Endodermal cell (in vitro differentiated cells): ENCODE results near the gene SNU13. TPM values are rescaled to one million over a fixed set of nuclear protein-coding genes. Genes with fewer than 3 reads are reported as not detected.

Experiments used
- DNase-seq: peaks from one replicate; pipeline ENCODE4 v3.0.0-alpha.2; 2017
- H3K27ac ChIP-seq: 2 replicates; pipeline ENCODE4 v1.5.1; 2013; ENCODE audit warnings: mild to moderate bottlenecking, low read depth, low read length, moderate library complexity
- H3K27me3 ChIP-seq: 2 replicates; pipeline ENCODE4 v1.6.1; 2013; ENCODE audit warnings: mild to moderate bottlenecking, low read length, moderate library complexity; ENCODE audit not compliant: insufficient read depth, control insufficient read depth, poor library complexity, severe bottlenecking
- H3K36me3 ChIP-seq: 2 replicates; pipeline ENCODE4 v1.7.0; 2013; ENCODE audit warnings: mild to moderate bottlenecking, low read length, moderate library complexity; ENCODE audit not compliant: control insufficient read depth, insufficient read depth
- H3K4me1 ChIP-seq: one replicate; pipeline ENCODE4 v1.7.0; 2013; ENCODE audit warnings: low read length; ENCODE audit not compliant: control insufficient read depth, insufficient read depth
- H3K4me3 ChIP-seq: 2 replicates; pipeline ENCODE4 v1.5.1; 2013; ENCODE audit warnings: mild to moderate bottlenecking, low read length, moderate library complexity
- H3K9ac ChIP-seq: 2 replicates; pipeline ENCODE4 v1.6.1; 2013; ENCODE audit warnings: mild to moderate bottlenecking, low read length, moderate library complexity; ENCODE audit not compliant: poor library complexity, severe bottlenecking; ENCODE audit errors: extremely low read depth
- H3K9me3 ChIP-seq: 2 replicates; pipeline ENCODE4 v1.6.1; 2013; ENCODE audit warnings: mild to moderate bottlenecking, low read length, moderate library complexity; ENCODE audit not compliant: control insufficient read depth
- H3K27ac Mint-ChIP-seq: 2 replicates; pipeline ENCODE4 v1.8.0; 2020; ENCODE audit warnings: mixed read lengths
- H3K27me3 Mint-ChIP-seq: 2 replicates; pipeline ENCODE4 v1.8.0; 2021; ENCODE audit warnings: mild to moderate bottlenecking, mixed read lengths; ENCODE audit not compliant: insufficient read depth
- H3K36me3 Mint-ChIP-seq: 2 replicates; pipeline ENCODE4 v1.8.0; 2020; ENCODE audit warnings: low read depth, mixed read lengths
- H3K4me1 Mint-ChIP-seq: 2 replicates; pipeline ENCODE4 v1.8.0; 2020; ENCODE audit warnings: mixed read lengths
- H3K4me3 Mint-ChIP-seq: 2 replicates; pipeline ENCODE4 v1.8.0; 2020; ENCODE audit warnings: mild to moderate bottlenecking, moderate library complexity, mixed read lengths
- H3K9me3 Mint-ChIP-seq: 2 replicates; pipeline ENCODE4 v1.8.0; 2020; ENCODE audit warnings: mild to moderate bottlenecking, mixed read lengths
- WGBS, 2 experiments: methylation state at CpG; one replicate each; pipeline versions ENCODE4 v1.1.5 to v1.1.7; 2013; ENCODE audit warnings: missing lambda C conversion rate in 2 of 2, mixed read lengths in 1 of 2; ENCODE audit not compliant: insufficient coverage in 1 of 2, insufficient read length in 1 of 2; 5-methylcytosine and 5-hydroxymethylcytosine counted together
- total RNA-seq, 2 donors: library from RNA; stranded (reverse); fragmentation: NEBNext Ultra II Directional in 1 of 2; extraction: Animal tissue kit (Norgen Biotek cat#: 25700) in 1 of 2; gene quantifications; 2 replicates in 1 of 2; 3 replicates in 1 of 2; pipeline ENCODE4 v1.2.1, GENCODE V29; 2021
- TF ChIP-seq, protein P1 (sequence below): fragments of 200-600 bp; sonication (generic); conservative IDR thresholded peaks from 2 replicates; pipeline ENCODE4 v1.5.0; 2021; ENCODE audit warnings: antibody characterized with exemption, mild to moderate bottlenecking

The SNU13 gene
- total RNA-seq, 2 donors from 2014 or later: 133 to 146 TPM

DNA sequence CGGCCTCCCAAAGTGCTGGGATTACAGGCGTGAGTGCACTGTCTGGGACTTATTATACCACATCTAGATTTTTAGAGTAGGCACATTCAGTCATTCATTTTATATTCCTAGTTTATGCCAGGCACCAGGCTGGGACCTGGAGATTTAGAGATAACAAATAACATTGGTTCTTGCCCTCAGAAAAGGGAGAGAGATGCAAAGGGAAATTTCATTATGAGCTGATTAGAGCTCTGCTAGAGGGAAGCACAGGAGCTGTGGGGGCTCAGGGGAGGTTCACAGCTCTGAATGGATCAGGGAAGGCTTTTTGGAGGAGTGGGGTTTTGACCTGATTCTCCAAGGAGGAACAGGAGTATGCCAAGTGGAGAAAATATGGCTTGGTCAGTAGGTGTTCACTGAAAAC lies 42.9 kb upstream of the SNU13 start:
- H3K4me3 ChIP-seq: no peak overlapping the region
- no peak overlapping the region for H3K27ac Mint-ChIP-seq
- H3K36me3 ChIP-seq: no peaks in the 10 kb centered on the region
- no peak overlapping the region for H3K9ac ChIP-seq
- no peak overlapping the region for H3K27ac ChIP-seq
- H3K9me3 ChIP-seq: no peaks in the 10 kb centered on the region
- H3K9me3 Mint-ChIP-seq: no peaks in the 10 kb centered on the region
- no peaks in the 10 kb centered on the region for H3K4me1 ChIP-seq
- no peaks in the 10 kb centered on the region for H3K36me3 Mint-ChIP-seq
- TF ChIP-seq, protein P1, sequence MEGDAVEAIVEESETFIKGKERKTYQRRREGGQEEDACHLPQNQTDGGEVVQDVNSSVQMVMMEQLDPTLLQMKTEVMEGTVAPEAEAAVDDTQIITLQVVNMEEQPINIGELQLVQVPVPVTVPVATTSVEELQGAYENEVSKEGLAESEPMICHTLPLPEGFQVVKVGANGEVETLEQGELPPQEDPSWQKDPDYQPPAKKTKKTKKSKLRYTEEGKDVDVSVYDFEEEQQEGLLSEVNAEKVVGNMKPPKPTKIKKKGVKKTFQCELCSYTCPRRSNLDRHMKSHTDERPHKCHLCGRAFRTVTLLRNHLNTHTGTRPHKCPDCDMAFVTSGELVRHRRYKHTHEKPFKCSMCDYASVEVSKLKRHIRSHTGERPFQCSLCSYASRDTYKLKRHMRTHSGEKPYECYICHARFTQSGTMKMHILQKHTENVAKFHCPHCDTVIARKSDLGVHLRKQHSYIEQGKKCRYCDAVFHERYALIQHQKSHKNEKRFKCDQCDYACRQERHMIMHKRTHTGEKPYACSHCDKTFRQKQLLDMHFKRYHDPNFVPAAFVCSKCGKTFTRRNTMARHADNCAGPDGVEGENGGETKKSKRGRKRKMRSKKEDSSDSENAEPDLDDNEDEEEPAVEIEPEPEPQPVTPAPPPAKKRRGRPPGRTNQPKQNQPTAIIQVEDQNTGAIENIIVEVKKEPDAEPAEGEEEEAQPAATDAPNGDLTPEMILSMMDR: no peak
- WGBS, 2 experiments: 85 to 97% methylated on average over 2 of the region's 2 CpGs
- no peak overlapping the region for H3K4me3 Mint-ChIP-seq
- H3K4me1 Mint-ChIP-seq: no peaks in the 10 kb centered on the region
- peaks cover 3% of the 10 kb centered on the region for H3K27me3 Mint-ChIP-seq
- DNase-seq: no peak
- no peaks in the 10 kb centered on the region for H3K27me3 ChIP-seq

DNA sequence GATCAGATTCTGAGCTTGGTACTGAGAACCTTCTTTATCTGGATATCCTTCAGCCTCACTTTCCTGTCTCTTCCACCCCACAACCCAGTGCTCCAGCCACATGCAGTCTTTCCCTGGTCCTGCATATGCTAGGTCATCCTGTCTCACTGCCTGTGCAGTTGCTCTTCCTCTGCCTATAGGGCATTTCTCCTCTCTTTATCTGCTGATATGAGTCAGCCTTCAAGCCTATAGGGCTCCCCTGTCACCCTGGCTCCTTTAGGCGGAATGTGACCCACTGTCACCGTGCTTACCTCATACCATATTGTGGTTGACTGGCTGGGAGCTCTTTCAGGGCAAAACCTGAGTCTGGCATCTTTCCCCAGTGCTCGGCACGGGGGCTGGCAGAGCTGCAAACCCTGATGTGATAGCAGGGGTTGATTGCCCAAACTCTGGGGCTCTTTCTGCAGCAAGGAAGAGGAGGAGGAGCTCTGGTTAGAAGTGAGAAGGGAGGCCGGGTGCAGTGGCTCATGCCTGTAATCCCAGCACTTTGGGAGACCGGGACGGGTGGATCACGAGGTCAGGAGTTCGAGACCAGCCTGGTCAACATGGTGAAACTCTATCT lies 36.9 kb upstream of the SNU13 start:
- H3K4me1 ChIP-seq: no peaks in the 10 kb centered on the region
- no peak for DNase-seq

DNA sequence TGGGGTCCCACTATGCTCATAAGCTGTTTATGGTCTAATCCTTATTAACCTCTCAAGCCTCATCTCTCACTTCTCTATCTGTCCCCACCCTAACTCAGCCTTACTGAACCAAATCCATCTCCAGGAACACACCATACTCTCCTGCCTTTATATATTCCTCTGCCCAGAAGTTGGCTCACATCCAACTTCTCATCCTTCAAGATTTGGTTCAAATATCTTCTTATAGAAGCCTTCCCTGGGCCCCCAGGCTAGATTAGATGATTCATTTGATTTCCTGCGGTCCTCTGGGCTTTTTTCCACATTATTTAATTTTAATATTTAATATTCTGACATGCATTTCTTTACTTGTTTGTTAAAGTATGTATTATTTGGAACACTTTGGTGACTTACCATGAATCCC lies 33.8 kb upstream of the SNU13 start:
- no peaks in the 10 kb centered on the region for H3K36me3 Mint-ChIP-seq
- Histone ChIP-seq H3K9ac (no peak overlapping the region), H3K4me3 (no peak overlapping the region), H3K27ac (no peak overlapping the region), H3K9me3 (no peaks in the 10 kb centered on the region), H3K36me3 (no peaks in the 10 kb centered on the region), H3K4me1 (no peaks in the 10 kb centered on the region), H3K27me3 (no peaks in the 10 kb centered on the region)
- TF ChIP-seq, protein P1: no peak
- WGBS, 2 experiments: no CpG with 5 or more reads among the region's 1 CpG
- H3K9me3 Mint-ChIP-seq: no peaks in the 10 kb centered on the region
- no peak overlapping the region for H3K27ac Mint-ChIP-seq
- no peak overlapping the region for H3K4me3 Mint-ChIP-seq
- no peaks in the 10 kb centered on the region for H3K4me1 Mint-ChIP-seq
- DNase-seq: no peak
- H3K27me3 Mint-ChIP-seq: peaks cover 2% of the 10 kb centered on the region

More for the DNA sequence above, 36.9 kb upstream of the SNU13 start:
- H3K27me3 Mint-ChIP-seq: peaks cover 5% of the 10 kb centered on the region
- no peak overlapping the region for H3K27ac Mint-ChIP-seq
- WGBS, 2 experiments: 79 to 90% methylated on average over 6 to 9 of the region's 9 CpGs
- no peaks in the 10 kb centered on the region for H3K9me3 ChIP-seq
- H3K4me3 Mint-ChIP-seq: no peak overlapping the region
- H3K36me3 Mint-ChIP-seq: no peaks in the 10 kb centered on the region
- no peaks in the 10 kb centered on the region for H3K27me3 ChIP-seq
- TF ChIP-seq, protein P1: no peak
- H3K36me3 ChIP-seq: no peaks in the 10 kb centered on the region
- no peak overlapping the region for H3K9ac ChIP-seq
- H3K9me3 Mint-ChIP-seq: no peaks in the 10 kb centered on the region
- H3K4me1 Mint-ChIP-seq: no peaks in the 10 kb centered on the region
- no peak overlapping the region for H3K27ac ChIP-seq
- H3K4me3 ChIP-seq: no peak overlapping the region
